HepG2 (cell line): ENCODE measurements around the gene CTSW. TPM values are rescaled to one million over a fixed set of nuclear protein-coding genes. Genes with fewer than 3 reads are reported as not detected.

Source experiments
- ARNTL ChIP-seq: sonication (generic); formaldehyde crosslinking; IDR thresholded peaks from 2 replicates; pipeline ENCODE4 v1.4.0; 2020; ENCODE audit warnings: mild to moderate bottlenecking, missing genetic modification reagents
- CHD4 ChIP-seq: fragments of 200-600 bp; sonication (generic); IDR thresholded peaks from 2 replicates; pipeline ENCODE4 v1.7.0; 2017; ENCODE audit warnings: mild to moderate bottlenecking, low read length, borderline replicate concordance
- FOSL1 ChIP-seq: sonication (generic); formaldehyde crosslinking; IDR thresholded peaks from 2 replicates; pipeline ENCODE4 v1.9.0; 2021; ENCODE audit warnings: missing genetic modification reagents, borderline replicate concordance
- KAT2B ChIP-seq: fragments of 150-350 bp; IDR thresholded peaks from 2 replicates; pipeline ENCODE4 v1.6.1; 2014; ENCODE audit warnings: low read depth, low read length, borderline replicate concordance
- MXD3 ChIP-seq: IDR thresholded peaks from 2 replicates; pipeline ENCODE4 v1.6.1; 2016; ENCODE audit warnings: mild to moderate bottlenecking, missing biosample characterization, missing genetic modification reagents
- NFIB ChIP-seq: sonication (generic); formaldehyde crosslinking; IDR thresholded peaks from 2 replicates; pipeline ENCODE4 v1.9.0; 2021; ENCODE audit warnings: missing genetic modification reagents, mild to moderate bottlenecking, borderline replicate concordance
- NFKB2 ChIP-seq: sonication (generic); formaldehyde crosslinking; IDR thresholded peaks from 2 replicates; pipeline ENCODE4 v1.4.0; 2020; ENCODE audit warnings: missing genetic modification reagents, borderline replicate concordance
- PREB ChIP-seq: sonication (generic); formaldehyde crosslinking; IDR thresholded peaks from 2 replicates; pipeline ENCODE4 v1.4.0; 2020; ENCODE audit warnings: missing genetic modification reagents
- RFXANK ChIP-seq: IDR thresholded peaks from 2 replicates; pipeline ENCODE4 v1.6.1; 2016
- SP5 ChIP-seq: IDR thresholded peaks from 2 replicates; pipeline ENCODE4 v1.6.1; 2016; ENCODE audit warnings: low read depth, borderline replicate concordance
- TFE3 ChIP-seq: IDR thresholded peaks from 2 replicates; pipeline ENCODE4 v1.6.1; 2016
- ZBTB33 ChIP-seq: sonication (generic); formaldehyde crosslinking; IDR thresholded peaks from 2 replicates; pipeline ENCODE4 v1.4.0; 2020; ENCODE audit warnings: missing genetic modification reagents
- ZNF101 ChIP-seq: sonication (generic); formaldehyde crosslinking; IDR thresholded peaks from 2 replicates; pipeline ENCODE4 v1.4.0; 2020; ENCODE audit warnings: mild to moderate bottlenecking, low read depth, missing genetic modification reagents, borderline replicate concordance
- ZNF20 ChIP-seq: sonication (generic); formaldehyde crosslinking; IDR thresholded peaks from 2 replicates; pipeline ENCODE4 v1.4.0; 2020; ENCODE audit warnings: mild to moderate bottlenecking, moderate library complexity, missing genetic modification reagents
- ZNF468 ChIP-seq: sonication (generic); formaldehyde crosslinking; IDR thresholded peaks from 2 replicates; pipeline ENCODE4 v1.8.0; 2022; ENCODE audit warnings: mild to moderate bottlenecking, moderate library complexity, missing genetic modification reagents
- ZNF552 ChIP-seq: sonication (generic); formaldehyde crosslinking; IDR thresholded peaks from 2 replicates; pipeline ENCODE4 v1.9.0; 2022; ENCODE audit warnings: missing genetic modification reagents, mild to moderate bottlenecking, borderline replicate concordance
- ZNF580 ChIP-seq: IDR thresholded peaks from 2 replicates; pipeline ENCODE4 v1.6.1; 2016; ENCODE audit warnings: low read depth, borderline replicate concordance
- ZSCAN25 ChIP-seq: sonication (generic); formaldehyde crosslinking; IDR thresholded peaks from 2 replicates; pipeline ENCODE4 v1.8.0; 2022; ENCODE audit warnings: mild to moderate bottlenecking, missing genetic modification reagents
- polyA plus RNA-seq, 8 experiments: library from polyadenylated mRNA; depleted of rRNA in 3 of 8; stranded (reverse) in 7 of 8; unstranded in 1 of 8; fragments of >200 nt; fragmentation: Illumina TruSeq in 4 of 8; extraction: Trizol in 4 of 8; gene quantifications; 2 replicates each; pipeline versions ENCODE4 v1.2.1 to v1.2.3, GENCODE V29; 2011 to 2016; ENCODE audit warnings: low read depth in 4 of 8, missing spikeins in 1 of 8, mixed read lengths in 1 of 8; ENCODE audit not compliant: insufficient read depth in 1 of 8
- total RNA-seq, 5 experiments: library from RNA; depleted of rRNA; stranded (reverse); fragments of >200 nt; fragmentation: Illumina TruSeq; extraction: Trizol; gene quantifications; 2 replicates each; pipeline ENCODE4 v1.2.3, GENCODE V29; 2016; ENCODE audit warnings: low read depth in 1 of 5
- TF ChIP-seq, protein P1 (sequence below): sonication (generic); formaldehyde crosslinking; IDR thresholded peaks from 2 replicates; pipeline ENCODE4 v1.4.0; 2020; ENCODE audit warnings: missing genetic modification reagents

Gene CTSW
- total and polyA plus RNA-seq, 2 of the 13 experiments (the other 11 are each of a cell fraction or from before 2014, with no cell fraction given) = 0.09 TPM; not detected in 1

- TF ChIP-seq ZNF101 (CRISPR knock-in tag) = no peak
- TF ChIP-seq ARNTL = no peak
- TF ChIP-seq KAT2B = no peak
- peak; percentile 30; the same call in 1 of the 2 replicates for TF ChIP-seq ZBTB33 (CRISPR knock-in tag)
- TF ChIP-seq PREB = no peak
- TF ChIP-seq CHD4 = no peak
- no peak for TF ChIP-seq ZNF468 (CRISPR knock-in tag)
- no peak for TF ChIP-seq ZSCAN25 (CRISPR knock-in tag)
- no peak for TF ChIP-seq ZNF552 (CRISPR knock-in tag)
- TF ChIP-seq NFIB (CRISPR knock-in tag) = no peak
- TF ChIP-seq MXD3 (CRISPR knock-in tag) = peak; percentile 25; the same call in 1 of the 2 replicates
- no peak for TF ChIP-seq FOSL1 (CRISPR knock-in tag)
- 0 out of 2 replicates have a peak, but pooled peaks have one; percentile 43 for TF ChIP-seq ZNF580 (CRISPR knock-in tag)
- TF ChIP-seq ZNF20 (CRISPR knock-in tag) = no peak
- no peak for TF ChIP-seq NFKB2 (CRISPR knock-in tag)
- TF ChIP-seq RFXANK (CRISPR knock-in tag) = 0 out of 2 replicates have a peak, but pooled peaks have one; percentile 34
- no peak for TF ChIP-seq TFE3 (CRISPR knock-in tag)
- peak; percentile 54; the same call in 1 of the 2 replicates for TF ChIP-seq SP5 (CRISPR knock-in tag)
- TF ChIP-seq, protein P1, sequence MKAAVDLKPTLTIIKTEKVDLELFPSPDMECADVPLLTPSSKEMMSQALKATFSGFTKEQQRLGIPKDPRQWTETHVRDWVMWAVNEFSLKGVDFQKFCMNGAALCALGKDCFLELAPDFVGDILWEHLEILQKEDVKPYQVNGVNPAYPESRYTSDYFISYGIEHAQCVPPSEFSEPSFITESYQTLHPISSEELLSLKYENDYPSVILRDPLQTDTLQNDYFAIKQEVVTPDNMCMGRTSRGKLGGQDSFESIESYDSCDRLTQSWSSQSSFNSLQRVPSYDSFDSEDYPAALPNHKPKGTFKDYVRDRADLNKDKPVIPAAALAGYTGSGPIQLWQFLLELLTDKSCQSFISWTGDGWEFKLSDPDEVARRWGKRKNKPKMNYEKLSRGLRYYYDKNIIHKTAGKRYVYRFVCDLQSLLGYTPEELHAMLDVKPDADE = no peak
Observed at GRCh38 chr11:65900125-65900898, 20.7 kb downstream of the CTSW start, which contains the start of gene FOSL1 (continued).
